ENCODE results near the gene PCGF1.

Gene PCGF1

GRCh38 chr2:74505448-74506246, 1.8 kb downstream of the PCGF1 start:
- no peak for TF ChIP-seq TOX (CRISPR knock-in tag; IDR thresholded peaks at IDR 0.05; ENCODE audit: borderline replicate concordance)
- TF ChIP-seq ZNF70 (CRISPR knock-in tag; IDR thresholded peaks at IDR 0.05) = no peak
- TF ChIP-seq ESRRG (CRISPR knock-in tag; IDR thresholded peaks at IDR 0.05) = no peak
- no peak for TF ChIP-seq OSR1 (CRISPR knock-in tag; IDR thresholded peaks at IDR 0.05)
- TF ChIP-seq ISL1 (CRISPR knock-in tag; IDR thresholded peaks at IDR 0.05) = no peak
- TF ChIP-seq ZNF565 (CRISPR knock-in tag; conservative IDR thresholded peaks at IDR 0.05; ENCODE audit: low read depth) = no peak
- no peak for TF ChIP-seq RARB (CRISPR knock-in tag; IDR thresholded peaks at IDR 0.05)
- no peak for TF ChIP-seq SNAI2 (CRISPR knock-in tag; IDR thresholded peaks at IDR 0.05)
- TF ChIP-seq ZNF8 (CRISPR knock-in tag; IDR thresholded peaks at IDR 0.05) = no peak
- ATAC-seq = no peak

DNA sequence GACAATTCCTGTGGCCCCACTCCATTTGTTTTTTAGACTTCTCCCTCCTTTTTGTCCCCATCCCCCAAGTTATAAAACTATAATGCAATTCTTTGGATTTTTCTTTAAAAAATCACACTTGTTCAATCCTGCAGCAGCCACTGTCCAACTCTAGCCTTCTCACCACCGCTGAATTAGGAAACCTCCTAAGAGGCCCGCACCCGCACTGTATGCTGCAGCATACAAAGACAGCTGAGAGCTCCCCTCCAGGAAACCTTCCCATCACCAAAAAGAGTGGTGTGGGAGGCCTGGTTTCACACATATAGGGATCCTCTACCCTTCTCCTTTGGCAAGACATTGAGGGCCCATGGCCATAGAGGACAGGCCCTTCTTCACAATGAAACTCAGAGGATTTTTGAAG, 2.9 kb downstream of the PCGF1 start:
- ATAC-seq = no peak
- TF ChIP-seq CREB5 (CRISPR knock-in tag; IDR thresholded peaks at IDR 0.05; ENCODE audit: low read depth) (no peak), ZFP3 (CRISPR knock-in tag; IDR thresholded peaks at IDR 0.05) (no peak), TOX (CRISPR knock-in tag; IDR thresholded peaks at IDR 0.05; ENCODE audit: borderline replicate concordance) (no peak), POU6F1 (CRISPR knock-in tag; IDR thresholded peaks at IDR 0.05; ENCODE audit: borderline replicate concordance, low read depth) (no peak), PPARA (CRISPR knock-in tag; IDR thresholded peaks at IDR 0.05; ENCODE audit: borderline replicate concordance) (no peak), OSR1 (CRISPR knock-in tag; IDR thresholded peaks at IDR 0.05) (no peak), BACH2 (CRISPR knock-in tag; IDR thresholded peaks at IDR 0.05; ENCODE audit: borderline replicate concordance) (no peak), ISL1 (CRISPR knock-in tag; IDR thresholded peaks at IDR 0.05) (no peak), ESRRG (CRISPR knock-in tag; IDR thresholded peaks at IDR 0.05) (no peak), GLIS3 (CRISPR knock-in tag; IDR thresholded peaks at IDR 0.05) (no peak), ZNF8 (CRISPR knock-in tag; IDR thresholded peaks at IDR 0.05) (no peak), TCF4 (CRISPR knock-in tag; IDR thresholded peaks at IDR 0.05; ENCODE audit: borderline replicate concordance) (no peak), PATZ1 (CRISPR knock-in tag; IDR thresholded peaks at IDR 0.05; ENCODE audit: borderline replicate concordance) (no peak), ZNF70 (CRISPR knock-in tag; IDR thresholded peaks at IDR 0.05) (no peak), RARB (CRISPR knock-in tag; IDR thresholded peaks at IDR 0.05) (no peak), ARNTL (CRISPR knock-in tag; IDR thresholded peaks at IDR 0.05; ENCODE audit: borderline replicate concordance, low read depth) (no peak), ZFP30 (CRISPR knock-in tag; IDR thresholded peaks at IDR 0.05) (no peak), CSDC2 (CRISPR knock-in tag; IDR thresholded peaks at IDR 0.05) (no peak)
- TF ChIP-seq, protein P1, sequence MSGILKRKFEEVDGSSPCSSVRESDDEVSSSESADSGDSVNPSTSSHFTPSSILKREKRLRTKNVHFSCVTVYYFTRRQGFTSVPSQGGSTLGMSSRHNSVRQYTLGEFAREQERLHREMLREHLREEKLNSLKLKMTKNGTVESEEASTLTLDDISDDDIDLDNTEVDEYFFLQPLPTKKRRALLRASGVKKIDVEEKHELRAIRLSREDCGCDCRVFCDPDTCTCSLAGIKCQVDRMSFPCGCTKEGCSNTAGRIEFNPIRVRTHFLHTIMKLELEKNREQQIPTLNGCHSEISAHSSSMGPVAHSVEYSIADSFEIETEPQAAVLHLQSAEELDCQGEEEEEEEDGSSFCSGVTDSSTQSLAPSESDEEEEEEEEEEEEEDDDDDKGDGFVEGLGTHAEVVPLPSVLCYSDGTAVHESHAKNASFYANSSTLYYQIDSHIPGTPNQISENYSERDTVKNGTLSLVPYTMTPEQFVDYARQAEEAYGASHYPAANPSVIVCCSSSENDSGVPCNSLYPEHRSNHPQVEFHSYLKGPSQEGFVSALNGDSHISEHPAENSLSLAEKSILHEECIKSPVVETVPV (CRISPR knock-in tag; IDR thresholded peaks at IDR 0.05) = no peak
- TF ChIP-seq, protein P2, sequence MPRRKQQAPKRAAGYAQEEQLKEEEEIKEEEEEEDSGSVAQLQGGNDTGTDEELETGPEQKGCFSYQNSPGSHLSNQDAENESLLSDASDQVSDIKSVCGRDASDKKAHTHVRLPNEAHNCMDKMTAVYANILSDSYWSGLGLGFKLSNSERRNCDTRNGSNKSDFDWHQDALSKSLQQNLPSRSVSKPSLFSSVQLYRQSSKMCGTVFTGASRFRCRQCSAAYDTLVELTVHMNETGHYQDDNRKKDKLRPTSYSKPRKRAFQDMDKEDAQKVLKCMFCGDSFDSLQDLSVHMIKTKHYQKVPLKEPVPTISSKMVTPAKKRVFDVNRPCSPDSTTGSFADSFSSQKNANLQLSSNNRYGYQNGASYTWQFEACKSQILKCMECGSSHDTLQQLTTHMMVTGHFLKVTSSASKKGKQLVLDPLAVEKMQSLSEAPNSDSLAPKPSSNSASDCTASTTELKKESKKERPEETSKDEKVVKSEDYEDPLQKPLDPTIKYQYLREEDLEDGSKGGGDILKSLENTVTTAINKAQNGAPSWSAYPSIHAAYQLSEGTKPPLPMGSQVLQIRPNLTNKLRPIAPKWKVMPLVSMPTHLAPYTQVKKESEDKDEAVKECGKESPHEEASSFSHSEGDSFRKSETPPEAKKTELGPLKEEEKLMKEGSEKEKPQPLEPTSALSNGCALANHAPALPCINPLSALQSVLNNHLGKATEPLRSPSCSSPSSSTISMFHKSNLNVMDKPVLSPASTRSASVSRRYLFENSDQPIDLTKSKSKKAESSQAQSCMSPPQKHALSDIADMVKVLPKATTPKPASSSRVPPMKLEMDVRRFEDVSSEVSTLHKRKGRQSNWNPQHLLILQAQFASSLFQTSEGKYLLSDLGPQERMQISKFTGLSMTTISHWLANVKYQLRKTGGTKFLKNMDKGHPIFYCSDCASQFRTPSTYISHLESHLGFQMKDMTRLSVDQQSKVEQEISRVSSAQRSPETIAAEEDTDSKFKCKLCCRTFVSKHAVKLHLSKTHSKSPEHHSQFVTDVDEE (CRISPR knock-in tag; IDR thresholded peaks at IDR 0.05) = no peak

Measured in SK-N-SH treated with all-trans-retinoic acid at 6 μM for 48 hours (cell line).